Measurements from ENCODE around the gene STARD9. TPM values are rescaled to one million over a fixed set of nuclear protein-coding genes. Genes with fewer than 3 reads are reported as not detected.

Gene STARD9
- total and polyA plus RNA-seq, 10 of the 15 experiments (the other 5 are each of a cell fraction or from before 2014, with no cell fraction given), result 0.58 to 11.5 (median 6.1) TPM

- CTCF ChIA-PET, result no interaction called here
These were observed 118.1 kb downstream of the STARD9 start for GRCh38 chr15:42693496-42693895.

GRCh38 chr15:42693942-42694341 lies 118.5 kb downstream of the STARD9 start:
- no peaks in the 10 kb centered on the region for H4K20me1 ChIP-seq (ENCODE audit: control insufficient read depth, insufficient read depth)
- SMC1A ChIA-PET (ENCODE audit: uncharacterized antibody, unreplicated experiment), result no interaction called here
- intact Hi-C loops (cut with micrococcal nuclease; ENCODE audit: unreplicated experiment) (no loop called here), in situ Hi-C loops (cut with MboI) (no loop called here)
- ATAC-seq (no peak), DNase-seq (ENCODE audit: low read depth, low spot score) (no peak), FAIRE-seq (no peak)
- H2AFZ ChIP-seq (ENCODE audit: control insufficient read depth, low read depth, low read length), result no peak overlapping the region
- no peaks in the 10 kb centered on the region for H3K27me3 ChIP-seq (replicated peaks in 1 of 2; ENCODE audit: control insufficient read depth in 2 of 2, insufficient read depth in 2 of 2, low read length in 1 of 2)
- no peaks in the 10 kb centered on the region for H3K9me3 ChIP-seq (replicated peaks; ENCODE audit: control insufficient read depth, insufficient read depth, low read length)
- no peaks in the 10 kb centered on the region for H3K79me2 ChIP-seq (ENCODE audit: control insufficient read depth, insufficient read depth, low read length)
- RAD21 ChIA-PET (ENCODE audit: unreplicated experiment), result no interaction called here
- POLR2A ChIA-PET, result no interaction called here
- no peak overlapping the region for H3K4me2 ChIP-seq (ENCODE audit: control insufficient read depth, insufficient read depth)
- no peak overlapping the region for H3K27ac ChIP-seq (ENCODE audit: control insufficient read depth, insufficient read depth)
- no peaks in the 10 kb centered on the region; a peak in 1 of 4 replicates for H3K36me3 ChIP-seq (ENCODE audit: control insufficient read depth in 2 of 2, insufficient read depth in 2 of 2, low read length in 1 of 2)
- WGBS (ENCODE audit: insufficient coverage, insufficient replicate concordance, low lambda C conversion rate, missing lambda C conversion rate), result 81% methylated on average over 6 of the region's 6 CpGs
- CTCF ChIA-PET, result no interaction called here
- no peak overlapping the region for H3K9ac ChIP-seq (ENCODE audit: control insufficient read depth, insufficient read depth, low read length)
- no peak overlapping the region for H3K4me3 ChIP-seq
- H3K4me1 ChIP-seq (ENCODE audit: control insufficient read depth, insufficient read depth, low read length), result no peaks in the 10 kb centered on the region
- BruUV-seq (replicated peaks), result no TSS peak
- TF ChIP-seq MEF2A (IDR thresholded peaks at IDR 0.05; ENCODE audit: insufficient read depth, low read depth, low read length), result no peak
- TF ChIP-seq SMC3 (IDR thresholded peaks at IDR 0.05; ENCODE audit: borderline replicate concordance, low read length), result no peak
- no peak for TF ChIP-seq REST (IDR thresholded peaks at IDR 0.05; ENCODE audit: low read depth, low read length)
- no peak for TF ChIP-seq CREB1 (IDR thresholded peaks at IDR 0.05; ENCODE audit: low read depth)
- TF ChIP-seq SMAD1 (IDR thresholded peaks at IDR 0.05; ENCODE audit: low read depth, partially characterized antibody), result no peak
- no peak for TF ChIP-seq SUPT20H (IDR thresholded peaks at IDR 0.05; ENCODE audit: borderline replicate concordance, control insufficient read depth, low read depth, low read length)
- TF ChIP-seq IRF3 (IDR thresholded peaks at IDR 0.05), result no peak
- TF ChIP-seq SKIL (IDR thresholded peaks at IDR 0.05; ENCODE audit: low read depth, poor library complexity, severe bottlenecking), result no peak

More at GRCh38 chr15:42693496-42693895, 118.1 kb downstream of the STARD9 start:
- RAD21 ChIA-PET (ENCODE audit: unreplicated experiment), result no interaction called here
- in situ Hi-C loops (cut with MboI) (no loop called here), intact Hi-C loops (cut with micrococcal nuclease; ENCODE audit: unreplicated experiment) (no loop called here)
- WGBS (ENCODE audit: insufficient coverage, insufficient replicate concordance, low lambda C conversion rate, missing lambda C conversion rate), result 94% methylated on average over 6 of the region's 6 CpGs
- no peaks in the 10 kb centered on the region for H3K27me3 ChIP-seq (replicated peaks in 1 of 2; ENCODE audit: control insufficient read depth in 2 of 2, insufficient read depth in 2 of 2, low read length in 1 of 2)
- no peak for ATAC-seq
- SMC1A ChIA-PET (ENCODE audit: uncharacterized antibody, unreplicated experiment), result no interaction called here
- no peaks in the 10 kb centered on the region for H3K4me1 ChIP-seq (ENCODE audit: control insufficient read depth, insufficient read depth, low read length)
- no peaks in the 10 kb centered on the region for H3K9me3 ChIP-seq (replicated peaks; ENCODE audit: control insufficient read depth, insufficient read depth, low read length)
- H3K27ac ChIP-seq (ENCODE audit: control insufficient read depth, insufficient read depth), result no peak overlapping the region
- H3K79me2 ChIP-seq (ENCODE audit: control insufficient read depth, insufficient read depth, low read length), result no peaks in the 10 kb centered on the region
- no peak overlapping the region for H2AFZ ChIP-seq (ENCODE audit: control insufficient read depth, low read depth, low read length)
- no peaks in the 10 kb centered on the region for H4K20me1 ChIP-seq (ENCODE audit: control insufficient read depth, insufficient read depth)
- POLR2A ChIA-PET, result no interaction called here
- TF ChIP-seq ATF3 (IDR thresholded peaks at IDR 0.05; ENCODE audit: borderline replicate concordance, extremely low read depth, low read depth, low read length) (no peak), NR2C1 (IDR thresholded peaks at IDR 0.05) (no peak), HDGF (IDR thresholded peaks at IDR 0.05) (no peak), CBFB (IDR thresholded peaks at IDR 0.05; ENCODE audit: low read depth) (no peak)
- no peak overlapping the region for H3K4me3 ChIP-seq
- no peak overlapping the region for H3K9ac ChIP-seq (ENCODE audit: control insufficient read depth, insufficient read depth, low read length)
- H3K4me2 ChIP-seq (ENCODE audit: control insufficient read depth, insufficient read depth), result no peak overlapping the region
- H3K36me3 ChIP-seq (ENCODE audit: control insufficient read depth in 2 of 2, insufficient read depth in 2 of 2, low read length in 1 of 2), result no peaks in the 10 kb centered on the region; a peak in 1 of 4 replicates
- no peak for DNase-seq (ENCODE audit: low read depth, low spot score)
- FAIRE-seq, result no peak
- BruUV-seq (replicated peaks), result no TSS peak

All from GM12878 (cell line).